Activated T-cell treated with anti-CD3 and anti-CD28 coated beads for 48 hours (primary cell): ENCODE data around the gene EPG5.

Experiments
- DNase-seq: peaks from one replicate; pipeline ENCODE4 v3.0.0-alpha.2; 2020; ENCODE audit warnings: low read depth

Gene EPG5

GRCh38 chr18:45913276-45913675, 53.9 kb downstream of the EPG5 start:
- DNase-seq, result no peak

DNA sequence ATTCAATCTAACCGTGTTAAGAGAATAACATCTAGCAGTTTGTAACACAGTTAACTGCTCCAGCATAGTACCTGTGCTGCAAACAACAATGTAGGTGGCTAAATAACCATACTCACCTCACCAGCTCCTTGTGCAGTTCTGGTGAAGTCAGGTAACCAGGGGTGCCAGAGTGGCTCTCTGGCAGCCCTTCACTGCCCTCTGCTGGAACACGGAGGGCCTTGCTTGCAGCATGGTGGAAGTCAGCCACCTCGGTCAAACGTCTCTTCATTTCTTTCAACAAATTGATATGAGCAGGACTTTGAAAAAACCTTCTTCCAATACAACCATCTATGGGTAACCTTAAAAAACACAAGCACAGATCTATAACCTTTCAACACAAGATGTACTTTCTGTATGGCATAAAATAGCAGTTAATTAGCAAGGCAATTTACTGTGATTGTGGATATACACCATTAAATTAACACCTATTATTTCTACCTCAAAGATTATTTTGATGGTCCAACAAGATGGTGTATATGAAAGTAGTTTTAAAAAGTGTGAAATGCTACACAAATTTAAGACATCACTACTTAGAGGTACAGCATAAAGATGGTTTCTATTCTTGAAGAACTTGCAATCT, 56.6 kb downstream of the EPG5 start:
- peak; percentile 54 for DNase-seq

GRCh38 chr18:45901654-45902210, 65.4 kb downstream of the EPG5 start:
- no peak for DNase-seq

DNA sequence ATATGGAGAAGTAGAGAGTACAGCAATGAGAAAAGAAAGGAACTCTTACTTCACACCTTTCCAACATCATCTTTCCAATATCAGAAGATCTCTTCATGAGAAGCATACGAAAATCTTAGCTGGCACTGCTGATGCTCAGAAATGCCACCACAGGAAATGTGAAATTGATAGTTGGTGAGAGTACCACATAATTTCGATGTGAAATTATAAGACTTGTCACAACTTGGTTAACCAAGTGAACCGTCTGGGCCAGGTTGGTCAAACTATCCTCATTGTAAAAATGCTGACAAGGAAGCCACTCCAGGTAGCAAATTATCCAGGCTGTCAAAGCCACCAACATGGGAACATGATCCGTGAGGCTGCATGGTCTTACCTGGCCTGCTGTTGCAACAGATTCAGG, 66.5 kb downstream of the EPG5 start:
- DNase-seq, result no peak

DNA sequence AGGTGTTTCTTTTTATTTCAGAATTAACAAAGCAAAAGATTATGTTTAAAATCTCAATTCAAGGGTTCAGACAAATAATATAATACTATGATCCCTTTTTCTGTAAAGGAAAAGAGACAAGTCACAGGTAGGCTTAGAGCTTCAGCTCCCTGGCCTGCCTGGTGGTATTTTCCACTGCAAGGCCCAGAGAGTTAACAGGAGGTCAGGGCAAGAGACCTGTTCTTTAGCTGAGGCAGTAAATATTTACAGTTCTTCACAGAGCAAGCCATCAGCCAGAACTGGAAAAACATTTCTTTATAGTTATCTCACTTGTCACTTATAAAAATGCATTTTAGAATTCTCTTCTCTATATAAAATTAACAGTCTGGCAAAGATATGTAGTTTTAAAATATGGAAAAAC, 70.1 kb downstream of the EPG5 start:
- no peak for DNase-seq

DNA sequence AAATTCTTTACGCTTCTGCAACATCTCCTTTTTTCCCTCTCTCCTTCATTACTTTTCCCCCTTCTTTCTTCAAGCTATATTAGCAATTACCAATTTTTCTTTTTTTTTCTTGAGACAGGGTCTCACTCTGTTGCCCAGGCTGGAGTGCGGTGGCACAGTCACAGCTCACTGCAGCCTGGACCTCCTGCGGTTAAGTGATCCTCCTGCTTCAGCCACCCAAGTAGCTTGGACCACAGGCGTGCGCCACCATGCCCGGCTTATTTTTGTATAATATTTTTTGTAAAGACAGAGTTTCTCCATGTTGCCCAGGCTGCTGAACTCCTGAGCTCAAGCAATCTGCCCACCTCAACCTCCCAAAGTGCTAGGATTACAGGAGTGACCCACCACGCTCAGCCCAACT, 70.7 kb downstream of the EPG5 start:
- DNase-seq, result no peak

DNA sequence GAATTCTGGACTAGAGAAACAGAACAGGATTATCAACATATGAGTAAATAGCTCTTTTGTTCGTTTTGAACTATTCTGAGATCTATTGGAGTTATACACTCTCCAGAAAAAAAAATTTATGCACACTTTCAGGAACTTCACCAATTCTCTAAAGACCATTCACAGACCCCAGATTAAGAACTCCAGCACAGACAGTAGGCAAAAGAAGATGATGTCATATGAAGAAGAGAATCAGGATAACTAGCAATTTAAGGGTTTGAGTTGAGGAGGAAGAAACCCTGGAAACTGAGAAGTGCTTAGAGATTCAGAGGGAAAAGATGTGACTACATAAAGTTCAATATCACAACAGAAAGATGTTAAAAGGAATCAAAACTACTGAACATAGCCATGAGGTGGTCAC, 71.8 kb downstream of the EPG5 start:
- DNase-seq, result no peak

GRCh38 chr18:45894818-45895217, 72.3 kb downstream of the EPG5 start:
- DNase-seq, result no peak

DNA sequence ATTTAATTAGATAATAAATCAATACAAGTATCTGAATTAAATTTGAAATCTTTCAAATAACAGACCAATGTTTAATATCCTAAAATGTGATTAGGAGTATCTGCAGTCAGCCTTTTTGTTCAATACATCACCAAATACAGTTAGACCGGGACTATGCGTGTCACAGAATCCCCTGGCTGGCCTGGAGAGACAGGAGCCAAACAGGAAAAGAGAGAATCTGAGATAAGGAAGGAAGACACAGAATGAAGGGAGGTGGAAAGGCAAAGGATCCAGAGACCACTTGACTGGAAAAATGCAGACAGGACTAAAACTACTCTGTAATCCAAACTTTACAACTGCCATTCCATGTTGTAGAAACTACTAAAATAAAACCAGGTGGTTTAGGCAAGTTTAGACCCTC, 75.3 kb downstream of the EPG5 start:
- no peak for DNase-seq

GRCh38 chr18:45890606-45891005, 76.5 kb downstream of the EPG5 start:
- DNase-seq, result no peak

DNA sequence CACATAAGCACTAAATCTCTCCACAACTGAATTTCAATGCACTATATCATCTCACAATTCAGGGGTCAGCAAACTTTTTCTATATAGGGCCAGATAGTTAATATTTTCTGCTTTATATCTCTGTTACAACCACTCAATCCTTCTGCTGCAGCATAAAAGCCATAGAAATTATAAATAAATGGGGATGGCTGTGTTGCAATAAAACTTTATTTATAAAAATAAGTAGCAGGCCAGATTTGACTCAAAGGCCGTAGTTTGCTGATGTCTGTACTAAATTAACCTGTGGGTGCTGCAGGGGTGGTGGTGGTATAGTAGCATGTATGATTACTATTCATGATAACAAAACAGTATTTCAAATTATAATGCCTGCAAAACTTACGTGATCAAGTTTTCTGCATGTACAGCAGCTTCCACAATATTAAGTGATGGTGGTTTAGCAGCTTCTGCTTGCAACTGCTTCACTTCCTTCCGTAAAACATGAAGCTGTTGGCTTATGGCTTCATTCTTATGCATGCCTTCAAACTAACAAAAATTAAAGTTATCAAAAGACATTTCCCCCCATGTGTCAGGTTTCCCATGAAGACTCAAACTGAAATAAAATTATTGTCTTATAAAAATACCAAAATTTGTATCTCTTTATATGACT, 77.6 kb downstream of the EPG5 start:
- DNase-seq, result no peak

DNA sequence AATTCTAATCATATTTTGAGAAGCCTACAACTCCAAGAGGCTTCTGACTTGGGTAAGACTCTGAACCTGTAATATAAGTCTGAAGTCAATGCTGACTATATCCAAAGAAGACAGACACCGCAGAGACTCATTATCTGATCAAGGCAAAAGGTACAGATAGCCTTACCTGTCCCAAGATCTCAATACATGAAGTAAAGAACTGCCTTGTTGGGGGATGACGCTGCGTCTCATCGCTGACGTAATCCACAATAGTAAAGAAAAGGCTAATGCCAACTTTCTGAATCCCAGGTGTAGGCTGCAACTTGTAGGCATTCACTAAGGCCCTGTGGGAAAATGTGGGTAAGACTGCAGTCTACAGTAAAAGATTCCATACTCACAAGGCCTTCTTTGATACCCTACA, 79.5 kb downstream of the EPG5 start:
- no peak for DNase-seq

GRCh38 chr18:45880876-45881558, 86.1 kb downstream of the EPG5 start:
- no peak for DNase-seq

GRCh38 chr18:45879681-45880655, 87.2 kb downstream of the EPG5 start:
- peak; percentile 75 for DNase-seq

DNA sequence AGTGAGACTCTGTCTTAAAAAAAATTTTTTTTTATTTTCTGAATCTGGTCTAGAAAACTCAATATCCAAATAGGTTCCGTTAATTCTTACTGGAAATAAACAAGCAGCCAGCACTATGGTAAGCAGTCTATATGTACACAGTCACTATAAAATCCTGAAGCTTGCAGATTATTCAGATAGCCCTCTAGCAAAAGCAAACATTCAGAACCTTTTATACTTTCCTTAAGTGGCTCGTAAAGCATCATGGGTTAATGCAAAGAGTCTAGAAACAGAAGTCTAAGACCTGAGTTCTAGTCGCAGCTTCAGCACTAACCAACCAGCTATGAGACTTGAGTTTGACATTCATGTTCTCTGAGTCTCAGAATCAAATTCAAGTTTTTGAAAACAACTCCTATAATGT, 89.7 kb downstream of the EPG5 start:
- DNase-seq, result no peak

DNA sequence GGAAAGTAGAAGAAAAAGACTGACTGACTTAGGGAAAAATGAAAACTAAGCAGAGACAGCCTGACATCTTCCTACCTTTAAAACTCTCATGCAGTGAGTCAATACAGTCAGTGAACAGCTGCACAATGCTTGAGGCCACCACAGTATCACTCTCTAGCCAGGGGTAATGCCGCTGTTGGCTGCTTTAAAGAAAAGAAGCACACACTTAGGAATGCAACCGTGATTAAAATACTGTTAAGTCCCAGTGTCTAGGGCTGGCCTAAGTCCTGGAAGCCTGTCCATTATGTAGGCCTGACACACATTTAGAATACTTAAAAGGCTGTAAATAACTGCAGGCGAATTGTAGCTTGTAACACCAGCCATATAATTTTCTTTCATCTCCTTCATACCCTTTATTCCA, 91.0 kb downstream of the EPG5 start:
- DNase-seq, result no peak

GRCh38 chr18:45874491-45875184, 92.5 kb downstream of the EPG5 start:
- peak; percentile 45 for DNase-seq

DNA sequence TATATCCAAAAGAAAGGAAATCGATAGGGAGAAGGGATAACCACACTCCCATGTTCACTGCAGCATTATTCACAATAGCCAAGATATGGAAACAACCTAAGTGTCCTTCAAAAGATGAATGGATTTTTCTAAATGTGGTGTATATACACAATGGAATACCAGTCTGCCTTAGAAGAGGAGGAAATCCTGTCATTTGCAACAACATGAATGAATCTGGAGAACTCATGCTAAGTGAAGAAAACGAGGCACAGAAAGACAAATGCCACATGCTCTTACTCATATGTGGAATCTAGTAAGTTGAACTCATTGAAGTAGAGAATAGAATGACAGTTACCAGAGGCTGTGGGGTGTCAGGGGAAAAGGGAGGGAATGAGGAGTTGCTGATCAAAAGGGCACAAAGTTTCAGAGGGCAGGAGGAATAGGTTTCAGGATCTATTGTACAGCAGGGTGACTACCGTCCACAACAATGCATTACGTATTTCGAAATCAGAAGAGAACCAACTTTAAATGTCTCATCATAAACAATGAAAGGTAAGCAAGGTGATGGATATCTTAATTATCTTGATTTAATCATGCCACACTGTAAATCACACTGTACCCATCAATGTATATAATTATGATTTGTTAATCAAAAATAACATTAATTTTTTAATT, 95.6 kb downstream of the EPG5 start:
- DNase-seq, result no peak

DNA sequence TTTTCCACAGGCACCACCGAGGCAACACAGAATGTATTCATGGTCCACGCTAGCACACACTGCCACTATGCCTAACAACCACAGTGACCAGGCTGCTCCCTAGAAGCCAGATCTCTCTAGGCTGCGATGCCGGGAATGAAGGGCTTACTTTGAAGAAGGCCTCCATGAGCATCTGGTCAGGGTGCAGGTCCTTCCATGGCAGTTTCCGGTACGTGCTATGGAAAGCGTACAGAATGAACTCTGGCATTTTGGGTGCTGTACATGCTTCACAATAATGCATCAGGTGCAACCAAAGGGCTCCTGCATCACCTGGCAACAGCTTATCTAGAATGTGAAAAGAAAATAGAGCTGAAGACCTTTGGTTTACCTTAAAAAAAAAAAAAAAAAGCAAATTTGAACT, 96.7 kb downstream of the EPG5 start:
- no peak for DNase-seq

DNA sequence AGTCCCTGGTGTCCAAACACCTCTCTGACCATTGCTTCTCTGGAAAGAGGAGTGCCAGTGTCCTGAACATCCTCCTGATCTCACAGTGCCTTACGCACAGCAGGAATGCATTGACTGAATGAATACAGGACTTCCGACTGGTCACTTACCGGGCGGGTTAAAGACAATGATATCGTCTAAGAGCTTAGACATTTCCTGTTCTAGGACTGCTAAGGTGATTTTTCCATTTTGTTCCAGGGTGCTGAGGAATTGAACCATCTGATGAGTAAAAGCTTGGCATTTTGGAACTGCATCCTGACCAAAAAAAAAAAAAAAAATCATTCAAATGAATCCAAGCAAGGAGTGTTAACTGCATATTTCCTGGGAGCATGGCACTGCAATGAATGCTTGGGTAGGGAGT, 101.7 kb downstream of the EPG5 start:
- no peak for DNase-seq

GRCh38 chr18:45864081-45864480, 103.0 kb downstream of the EPG5 start:
- DNase-seq, result no peak
